H1 (cell line): ENCODE results near the gene ACLY. TPM values are rescaled to one million over a fixed set of nuclear protein-coding genes. Genes with fewer than 3 reads are reported as not detected.
"Not testable (repeated sequence)": the region's sequence is repeated elsewhere in the genome, so short reads cannot be mapped to it uniquely, and the experiment has no call there.

Experiments used
- CTCF ChIA-PET: fragments of 300-600 bp; sonication (Branson Sonifier 250); formaldehyde crosslinking; loops from one replicate; lab custom pipeline; 2021; ENCODE audit not compliant: partially characterized antibody; lab: Charles Lee
- POLR2A ChIA-PET: fragments of 300-600 bp; sonication (Branson Sonifier 250); formaldehyde crosslinking; loops from one replicate; lab custom pipeline; 2021; ENCODE audit warnings: inconsistent platforms; ENCODE audit not compliant: partially characterized antibody; lab: Charles Lee
- DNase-seq, 2 experiments: peaks; one replicate each; pipeline versions ENCODE4 v3.0.0 to v3.0.0-alpha.2; 2010 to 2022; ENCODE audit warnings: low spot score in 2 of 2, low read depth in 1 of 2, mixed read lengths in 1 of 2
- FAIRE-seq: peaks from 2 replicates; lab custom pipeline; 2011; peaks lifted over from hg19 to GRCh38; lab: Jason Lieb, UNC
- H2AFZ ChIP-seq: 2 replicates; pipeline ENCODE4 v1.8.1; 2012; ENCODE audit warnings: low read length, inconsistent platforms
- H2AK5ac ChIP-seq: 2 replicates; pipeline ENCODE4 v1.6.1; 2013; ENCODE audit warnings: low read depth, low read length
- H2BK120ac ChIP-seq: replicated peaks from 2 replicates; pipeline ENCODE3; 2013; ENCODE audit warnings: low read depth, low read length, inconsistent platforms
- H2BK12ac ChIP-seq: 2 replicates; pipeline ENCODE4 v1.6.1; 2013; ENCODE audit warnings: low read depth, low read length
- H2BK15ac ChIP-seq: 2 replicates; pipeline ENCODE4 v1.6.1; 2013; ENCODE audit warnings: low read length
- H2BK20ac ChIP-seq: 2 replicates; pipeline ENCODE4 v1.6.1; 2013; ENCODE audit warnings: low read length
- H2BK5ac ChIP-seq: 2 replicates; pipeline ENCODE4 v1.6.1; 2013; ENCODE audit warnings: low read depth, low read length
- H3K14ac ChIP-seq: 2 replicates; pipeline ENCODE4 v1.6.1; 2013; ENCODE audit warnings: inconsistent platforms; ENCODE audit not compliant: insufficient read length
- H3K18ac ChIP-seq: 2 replicates; pipeline ENCODE4 v1.6.1; 2013; ENCODE audit warnings: low read length; ENCODE audit errors: extremely low read depth
- H3K23ac ChIP-seq: 2 replicates; pipeline ENCODE4 v1.6.1; 2013; ENCODE audit warnings: inconsistent platforms; ENCODE audit not compliant: insufficient read length
- H3K23me2 ChIP-seq: 2 replicates; pipeline ENCODE4 v1.6.1; 2013; ENCODE audit warnings: low read depth, low read length
- H3K27ac ChIP-seq: 2 replicates; pipeline ENCODE4 v1.6.1; 2011; ENCODE audit warnings: low read depth, low read length, inconsistent platforms
- H3K27me3 ChIP-seq, 4 experiments: replicated peaks in 1 of 4; 1 replicate in 1 of 4; 2 replicates in 3 of 4; pipeline versions ENCODE4 v1.6.1 to v1.8.1; 2011 to 2013; ENCODE audit warnings: low read length in 3 of 4, mild to moderate bottlenecking in 3 of 4, inconsistent platforms in 2 of 4, mixed read lengths in 2 of 4, moderate library complexity in 1 of 4; ENCODE audit not compliant: control insufficient read depth in 3 of 4, insufficient read depth in 3 of 4; ENCODE audit errors: extremely low read depth in 1 of 4
- H3K36me3 ChIP-seq, 4 experiments: 2 replicates each; pipeline versions ENCODE4 v1.6.1 to v1.8.1; 2011 to 2013; ENCODE audit warnings: mild to moderate bottlenecking in 4 of 4, low read length in 3 of 4, moderate library complexity in 2 of 4, control low read depth in 1 of 4, inconsistent platforms in 1 of 4; ENCODE audit not compliant: insufficient read depth in 4 of 4, control insufficient read depth in 2 of 4
- H3K4ac ChIP-seq: replicated peaks from 2 replicates; pipeline ENCODE3; 2013; ENCODE audit warnings: low read length, low read depth, mixed read lengths, inconsistent platforms; ENCODE audit not compliant: insufficient read length
- H3K4me1 ChIP-seq, 4 experiments: replicated peaks in 1 of 4; 1 replicate in 1 of 4; 2 replicates in 3 of 4; pipeline versions ENCODE4 v1.6.1 to v1.8.1; 2011 to 2013; ENCODE audit warnings: low read length in 3 of 4, inconsistent platforms in 2 of 4, mixed read lengths in 1 of 4; ENCODE audit not compliant: insufficient read depth in 4 of 4, control insufficient read depth in 3 of 4
- H3K4me2 ChIP-seq, 2 experiments: 2 replicates each; pipeline versions ENCODE4 v1.6.1 to v1.8.1; 2011 to 2013; ENCODE audit warnings: low read depth in 2 of 2, low read length in 2 of 2, control low read depth in 1 of 2, inconsistent platforms in 1 of 2, mild to moderate bottlenecking in 1 of 2; ENCODE audit not compliant: insufficient read depth in 1 of 2
- H3K4me3 ChIP-seq, 4 experiments: fragments of 200-600, 300-600 bp in 1 of 4; sonication (generic), shearing (Covaris generic), sonication (Bioruptor Twin) in 1 of 4; 2 replicates each; pipeline versions ENCODE4 v1.5.1 to v1.8.1; 2011 to 2016; ENCODE audit warnings: low read length in 4 of 4, low read depth in 3 of 4, control low read depth in 2 of 4, inconsistent platforms in 2 of 4, mild to moderate bottlenecking in 2 of 4, mixed read lengths in 1 of 4, moderate library complexity in 1 of 4; ENCODE audit not compliant: insufficient read depth in 2 of 4; ENCODE audit errors: extremely low read depth in 1 of 4
- H3K56ac ChIP-seq: replicated peaks from 2 replicates; pipeline ENCODE3; 2013; ENCODE audit warnings: low read depth, mild to moderate bottlenecking, mixed read lengths, low read length, inconsistent platforms; ENCODE audit not compliant: insufficient read length
- H3K79me1 ChIP-seq: 2 replicates; pipeline ENCODE4 v1.6.1; 2013; ENCODE audit warnings: low read depth, low read length, control low read depth
- H3K79me2 ChIP-seq, 2 experiments: 2 replicates each; pipeline versions ENCODE4 v1.6.1 to v1.8.1; 2012 to 2013; ENCODE audit warnings: low read length in 2 of 2, mild to moderate bottlenecking in 2 of 2, inconsistent platforms in 1 of 2; ENCODE audit not compliant: insufficient read depth in 2 of 2, control insufficient read depth in 1 of 2
- H3K9ac ChIP-seq, 4 experiments: replicated peaks in 1 of 4; 1 replicate in 1 of 4; 2 replicates in 3 of 4; pipeline versions ENCODE4 v1.6.1 to v1.8.1; 2011 to 2013; ENCODE audit warnings: low read depth in 3 of 4, low read length in 3 of 4, control low read depth in 2 of 4, mild to moderate bottlenecking in 2 of 4, moderate library complexity in 2 of 4, inconsistent platforms in 1 of 4; ENCODE audit errors: extremely low read depth in 1 of 4
- H3K9me3 ChIP-seq, 2 experiments: 2 replicates each; pipeline versions ENCODE4 v1.6.1 to v1.8.1; 2012 to 2013; ENCODE audit warnings: mild to moderate bottlenecking in 2 of 2, moderate library complexity in 2 of 2, control low read depth in 1 of 2, inconsistent platforms in 1 of 2, low read depth in 1 of 2, low read length in 1 of 2, mixed read lengths in 1 of 2; ENCODE audit not compliant: insufficient read depth in 2 of 2
- H4K20me1 ChIP-seq, 2 experiments: replicated peaks in 1 of 2; 2 replicates each; pipeline versions ENCODE3 to v1.8.1; 2011 to 2013; ENCODE audit warnings: inconsistent platforms in 2 of 2, low read length in 2 of 2, mild to moderate bottlenecking in 1 of 2; ENCODE audit not compliant: insufficient read depth in 2 of 2, control insufficient read depth in 1 of 2
- H4K5ac ChIP-seq: 2 replicates; pipeline ENCODE4 v1.6.1; 2013; ENCODE audit warnings: low read length, low read depth, mixed read lengths, inconsistent platforms; ENCODE audit not compliant: insufficient read length
- H4K8ac ChIP-seq: 2 replicates; pipeline ENCODE4 v1.8.0; 2013; ENCODE audit warnings: mild to moderate bottlenecking, moderate library complexity, low read length, inconsistent platforms; ENCODE audit not compliant: insufficient read depth; ENCODE audit errors: extremely low read depth
- H4K91ac ChIP-seq: replicated peaks from 2 replicates; pipeline ENCODE3; 2013; ENCODE audit warnings: low read length, mixed read lengths, inconsistent platforms; ENCODE audit not compliant: insufficient read length
- FOSL1 ChIP-seq: IDR thresholded peaks from 2 replicates; pipeline ENCODE4 v1.6.1; 2011; ENCODE audit warnings: mild to moderate bottlenecking, low read depth, low read length, moderate library complexity; ENCODE audit not compliant: insufficient read depth
- RBBP5 ChIP-seq: IDR thresholded peaks from 2 replicates; pipeline ENCODE4 v1.7.1; 2012; ENCODE audit warnings: low read depth, mild to moderate bottlenecking, inconsistent platforms, low read length, moderate library complexity, borderline replicate concordance
- SAP30 ChIP-seq: fragments of 300-600 bp; sonication (generic); IDR thresholded peaks from 2 replicates; pipeline ENCODE4 v1.7.1; 2012; ENCODE audit warnings: low read length, moderate library complexity, mild to moderate bottlenecking, inconsistent platforms; ENCODE audit not compliant: insufficient read depth, insufficient replicate concordance
- SUZ12 ChIP-seq: fragments of 200-600 bp; sonication (generic); IDR thresholded peaks from 2 replicates; pipeline ENCODE4 v1.6.1; 2012; ENCODE audit warnings: mild to moderate bottlenecking, inconsistent platforms, low read length, moderate library complexity, mixed read lengths
- TCF12 ChIP-seq: IDR thresholded peaks from 2 replicates; pipeline ENCODE4 v1.6.1; 2011; ENCODE audit warnings: low read depth, mild to moderate bottlenecking, low read length
- YY1 ChIP-seq: IDR thresholded peaks from 2 replicates; pipeline ENCODE4 v1.6.1; 2011; ENCODE audit warnings: low read depth, mild to moderate bottlenecking, low read length
- WGBS, 2 experiments: shearing (Covaris generic) in 1 of 2; methylation state at CpG; one replicate each; pipeline versions ENCODE4 v1.1.6 to v1.1.7; 2013 to 2015; ENCODE audit warnings: low lambda C conversion rate in 2 of 2, mixed read lengths in 2 of 2, inconsistent platforms in 1 of 2, low coverage in 1 of 2, missing lambda C conversion rate in 1 of 2; ENCODE audit not compliant: insufficient replicate concordance in 2 of 2, insufficient coverage in 1 of 2, insufficient read length in 1 of 2; ENCODE audit errors: extremely low coverage in 1 of 2, missing lambda C conversion rate in 1 of 2; 5-methylcytosine and 5-hydroxymethylcytosine counted together
- polyA plus RNA-seq, 7 experiments: library from polyadenylated mRNA; depleted of rRNA in 3 of 7; stranded (reverse) in 5 of 7; unstranded in 2 of 7; fragments of >200 nt in 5 of 7; fragments of 200-250 nt in 2 of 7; gene quantifications; 1 replicate in 5 of 7; 2 replicates in 1 of 7; 4 replicates in 1 of 7; pipeline versions ENCODE4 v1.2.1 to v1.2.3, GENCODE V29; 2011 to 2013; ENCODE audit warnings: missing spikeins in 2 of 7, mixed read lengths in 2 of 7
- total RNA-seq: library from RNA; stranded (reverse); fragmentation: NEBNext Ultra II Directional; extraction: Animal tissue kit (Norgen Biotek cat#: 25700); gene quantifications from 2 replicates; pipeline ENCODE4 v1.2.1, GENCODE V29; 2021

The ACLY gene
- total and polyA plus RNA-seq, 2 of the 8 experiments (the other 6 are each of a cell fraction or from before 2014, with no cell fraction given): 167 to 393 TPM

DNA sequence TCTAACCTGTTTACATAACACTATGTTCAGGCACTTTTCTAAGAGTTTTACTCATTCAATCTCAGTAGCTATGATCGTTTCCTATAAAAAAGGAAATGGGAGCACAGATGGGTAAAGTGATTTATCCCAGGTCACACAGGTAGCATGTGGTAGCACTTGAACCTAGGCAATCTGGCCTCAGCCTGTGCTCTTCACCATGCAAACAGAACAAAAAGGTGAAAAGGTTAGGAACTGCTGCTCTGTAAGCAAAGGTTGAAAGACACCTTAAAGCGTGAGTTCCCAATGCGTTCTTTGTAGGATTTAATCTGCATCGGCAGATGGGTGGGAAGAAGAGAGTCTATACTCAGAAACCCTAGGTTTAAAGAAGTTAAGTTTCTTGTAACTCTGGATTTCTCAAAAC, 38.6 kb downstream of the ACLY start (continued):
- TF ChIP-seq SAP30 (no peak), SUZ12 (no peak), TCF12 (no peak), FOSL1 (no peak), YY1 (no peak), RBBP5 (no peak)

DNA sequence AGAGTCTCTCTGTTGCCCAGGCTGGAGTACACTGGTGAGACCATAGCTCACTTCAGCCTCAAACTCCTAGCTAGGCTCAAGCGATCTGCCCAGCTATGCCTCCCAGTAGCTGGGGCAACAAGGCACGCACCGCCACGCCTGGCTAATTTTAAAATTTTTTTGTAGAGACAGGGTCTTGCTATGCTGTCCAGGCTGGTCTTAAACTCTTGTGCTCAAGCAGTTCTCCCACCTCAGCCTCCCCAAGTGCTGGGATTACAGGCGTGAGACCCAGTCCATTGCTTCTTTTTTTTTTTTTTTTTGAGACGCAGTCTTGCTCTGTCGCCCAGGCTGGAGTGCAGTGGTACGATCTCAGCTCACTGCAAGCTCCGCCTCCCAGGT, 44.5 kb downstream of the ACLY start:
- H4K8ac ChIP-seq, FAIRE-seq, H2BK15ac ChIP-seq, H2BK5ac ChIP-seq, H3K4me2 ChIP-seq, H3K79me2 ChIP-seq, DNase-seq, H3K14ac ChIP-seq, H2AK5ac ChIP-seq, H2AFZ ChIP-seq, H4K91ac ChIP-seq, H3K9ac ChIP-seq, H3K23me2 ChIP-seq, H3K79me1 ChIP-seq, H3K23ac ChIP-seq, H2BK120ac ChIP-seq, H3K56ac ChIP-seq, H4K5ac ChIP-seq, H3K4me1 ChIP-seq, H3K27me3 ChIP-seq, H3K4ac ChIP-seq, H3K27ac ChIP-seq, H2BK12ac ChIP-seq, H2BK20ac ChIP-seq, H3K9me3 ChIP-seq, H3K18ac ChIP-seq, H4K20me1 ChIP-seq, H3K4me3 ChIP-seq: not testable (repeated sequence)
- CTCF ChIA-PET: interaction anchor here (0.7 to 1.8 kb wide), 5 partner anchors 15 to 455 kb away, joined by 3 to 4 read pairs (median 3); no protein-coding TSS in a partner anchor
- POLR2A ChIA-PET: interaction anchor here (0.6 to 3.2 kb wide), 7 partner anchors 9 to 1852 kb away, joined by 3 to 12 read pairs (median 3); partner anchors contain the start of gene KLHL11
- 100% methylated on average over 4 of the region's 9 CpGs; no CpG with 5 or more reads in 1 of the 2 experiments for WGBS, 2 experiments
- peaks cover 47 to 87% (median 72%) of the 10 kb centered on the region in 4 experiments for H3K36me3 ChIP-seq
